Adrenal gland (tissue), 5 donors: ENCODE data around the gene VCX2.

ENCODE experiments used
- CTCF ChIP-seq, 6 experiments: fragments of 450-650 bp in 4 of 6; fragments of 200-600 bp in 2 of 6; sonication (generic) in 1 of 6; IDR thresholded peaks; 1 replicate in 5 of 6; 2 replicates in 1 of 6; pipeline versions ENCODE4 v1.5.1 to v1.8.0; 2016 to 2021; ENCODE audit warnings: antibody characterized with exemption in 6 of 6, mild to moderate bottlenecking in 2 of 6, moderate library complexity in 1 of 6
- POLR2A ChIP-seq, 2 donors: fragments of 450-650 bp; IDR thresholded peaks; one replicate each; pipeline ENCODE4 v1.6.1; 2017; ENCODE audit warnings: antibody characterized with exemption in 2 of 2, mild to moderate bottlenecking in 2 of 2, moderate library complexity in 1 of 2
- donor health status: DM: no; HTN: no; CAD: no.

- no peak for TF ChIP-seq CTCF (IDR thresholded peaks at IDR 0.05)
- no peak for TF ChIP-seq POLR2A (IDR thresholded peaks at IDR 0.05)
These were observed 18.2 kb upstream of the VCX2 start for GRCh38 chrX:8189096-8189830.
